GM23338 (cell line): ENCODE measurements around the gene BRINP2. TPM values are rescaled to one million over a fixed set of nuclear protein-coding genes. Genes with fewer than 3 reads are reported as not detected.

ENCODE experiments used
- ATAC-seq: fragments of 200-7000 bp; cut with Tn5 transposase; 3 replicates; pipeline ENCODE4 v1.9.1; 2020
- DNase-seq: peaks from one replicate; pipeline ENCODE4 v3.0.0-alpha.2; 2015; ENCODE audit warnings: low spot score
- H2AFZ ChIP-seq: fragments of 200-600 bp; sonication (generic); 2 replicates; pipeline ENCODE4 v1.8.0; 2016; ENCODE audit warnings: antibody characterized with exemption, mild to moderate bottlenecking, moderate library complexity
- H3F3A ChIP-seq: fragments of 200-600 bp; sonication (generic); replicated peaks from 2 replicates; pipeline ENCODE4 v1.8.0; 2017; ENCODE audit warnings: antibody characterized with exemption, mixed run types, low read depth
- H3K27ac ChIP-seq: fragments of 200-600 bp; sonication (generic); 2 replicates; pipeline ENCODE4 v1.6.1; 2016; ENCODE audit warnings: low read depth
- H3K27me3 ChIP-seq: fragments of 200-600 bp; sonication (generic); 2 replicates; pipeline ENCODE4 v1.8.0; 2016; ENCODE audit warnings: mild to moderate bottlenecking, mixed run types, moderate library complexity; ENCODE audit not compliant: insufficient read depth
- H3K36me3 ChIP-seq: fragments of 200-600 bp; sonication (generic); 2 replicates; pipeline ENCODE4 v1.8.0; 2016; ENCODE audit warnings: mild to moderate bottlenecking; ENCODE audit not compliant: insufficient read depth
- H3K4me1 ChIP-seq: fragments of 200-600 bp; sonication (generic); 2 replicates; pipeline ENCODE4 v1.8.0; 2016; ENCODE audit warnings: mild to moderate bottlenecking, moderate library complexity; ENCODE audit not compliant: insufficient read depth
- H3K4me2 ChIP-seq: fragments of 200-600 bp; sonication (generic); 2 replicates; pipeline ENCODE4 v1.7.1; 2017; ENCODE audit warnings: mixed run types
- H3K4me3 ChIP-seq: fragments of 200-600 bp; sonication (generic); 2 replicates; pipeline ENCODE4 v1.6.1; 2016; ENCODE audit warnings: mixed run types
- H3K79me2 ChIP-seq: fragments of 200-600 bp; sonication (generic); replicated peaks from 2 replicates; pipeline ENCODE4 v1.8.0; 2017; ENCODE audit warnings: mild to moderate bottlenecking; ENCODE audit not compliant: insufficient read depth
- H3K9me2 ChIP-seq: fragments of 200-600 bp; sonication (generic); 2 replicates; pipeline ENCODE4 v1.8.0; 2017; ENCODE audit not compliant: insufficient read depth
- H4K20me1 ChIP-seq: fragments of 200-600 bp; sonication (generic); replicated peaks from 2 replicates; pipeline ENCODE4 v1.8.0; 2017; ENCODE audit warnings: mild to moderate bottlenecking; ENCODE audit not compliant: insufficient read depth
- H3K27ac Mint-ChIP-seq: 2 replicates; pipeline ENCODE4 v1.8.0; 2020; ENCODE audit warnings: inconsistent platforms, mild to moderate bottlenecking, moderate library complexity, mixed read lengths
- H3K27me3 Mint-ChIP-seq: 3 replicates; pipeline ENCODE4 v1.8.0; 2022; ENCODE audit warnings: low read depth, mild to moderate bottlenecking, moderate library complexity, mixed read lengths, inconsistent platforms; ENCODE audit not compliant: insufficient read depth, poor library complexity
- H3K36me3 Mint-ChIP-seq: 3 replicates; pipeline ENCODE4 v1.8.0; 2021; ENCODE audit warnings: low read depth, mild to moderate bottlenecking, inconsistent platforms, moderate library complexity, mixed read lengths
- H3K4me1 Mint-ChIP-seq: 3 replicates; pipeline ENCODE4 v1.8.0; 2020; ENCODE audit warnings: mild to moderate bottlenecking, inconsistent platforms, mixed read lengths
- H3K4me3 Mint-ChIP-seq: 3 replicates; pipeline ENCODE4 v1.8.0; 2021; ENCODE audit warnings: moderate library complexity, mild to moderate bottlenecking, inconsistent platforms, mixed read lengths
- H3K9me3 Mint-ChIP-seq: 3 replicates; pipeline ENCODE4 v1.8.0; 2020; ENCODE audit warnings: moderate library complexity, mild to moderate bottlenecking, inconsistent platforms, mixed read lengths
- CTCF ChIP-seq, 2 experiments: fragments of 200-600 bp in 1 of 2; sonication (generic) in 1 of 2; conservative IDR thresholded peaks; 2 replicates each; pipeline versions ENCODE4 v1.5.1 to v1.6.1; 2016 to 2017; ENCODE audit warnings: antibody characterized with exemption in 2 of 2, low read depth in 2 of 2, mild to moderate bottlenecking in 2 of 2, moderate library complexity in 1 of 2
- ETS1 ChIP-seq: IDR thresholded peaks from 2 replicates; pipeline ENCODE4 v1.6.1; 2016; ENCODE audit warnings: antibody characterized with exemption
- EZH2 ChIP-seq: fragments of 200-600 bp; sonication (generic); IDR thresholded peaks from one replicate; pipeline ENCODE4 v1.8.0; 2017; ENCODE audit warnings: antibody characterized with exemption, mild to moderate bottlenecking, low read depth; ENCODE audit not compliant: unreplicated experiment
- EZH2phosphoT487 ChIP-seq: fragments of 200-600 bp; sonication (generic); IDR thresholded peaks from one replicate; pipeline ENCODE4 v1.8.1; 2018; ENCODE audit warnings: antibody characterized with exemption; ENCODE audit not compliant: unreplicated experiment
- JUNB ChIP-seq: IDR thresholded peaks from one replicate; pipeline ENCODE4 v1.6.1; 2016; ENCODE audit warnings: antibody characterized with exemption; ENCODE audit not compliant: unreplicated experiment
- NANOG ChIP-seq: IDR thresholded peaks from 2 replicates; pipeline ENCODE4 v1.6.1; 2016; ENCODE audit warnings: antibody characterized with exemption, borderline replicate concordance
- POLR2AphosphoS5 ChIP-seq: IDR thresholded peaks from 2 replicates; pipeline ENCODE4 v1.6.1; 2016; ENCODE audit warnings: antibody characterized with exemption, low read depth
- REST ChIP-seq: IDR thresholded peaks from one replicate; pipeline ENCODE4 v1.6.1; 2018; ENCODE audit warnings: antibody characterized with exemption; ENCODE audit not compliant: unreplicated experiment
- STAT1 ChIP-seq: IDR thresholded peaks from one replicate; pipeline ENCODE4 v1.6.1; 2016; ENCODE audit warnings: antibody characterized with exemption; ENCODE audit not compliant: unreplicated experiment
- ZNF114 ChIP-seq: fragments of 250-450 bp; sonication (Bioruptor Pico); IDR thresholded peaks from 2 replicates; pipeline ENCODE4 v1.5.0; 2020; ENCODE audit warnings: mild to moderate bottlenecking, moderate library complexity
- ZNF331 ChIP-seq: fragments of 250-450 bp; sonication (Bioruptor Pico); IDR thresholded peaks from 2 replicates; pipeline ENCODE4 v1.5.0; 2020; ENCODE audit warnings: low read depth, mild to moderate bottlenecking, moderate library complexity
- polyA plus RNA-seq: library from polyadenylated mRNA; unstranded; fragments of >200 nt; fragmentation: Nextera tagmentation; extraction: Ambion mirVana; gene quantifications from 2 replicates; pipeline ENCODE4 v1.2.1, GENCODE V29; 2016
- total RNA-seq: library from RNA; depleted of rRNA; stranded (reverse); fragments of >200 nt; shearing (Covaris generic); gene quantifications from 2 replicates; pipeline ENCODE4 v1.2.3, GENCODE V29; 2014

BRINP2 gene
- total and polyA plus RNA-seq, 2 experiments from 2014 or later = 0.10 to 0.52 TPM

- H3K4me3 Mint-ChIP-seq = no peak overlapping the region
- ATAC-seq (no peak), DNase-seq (no peak)
- TF ChIP-seq ZNF114 (CRISPR knock-in tag) (no peak), POLR2AphosphoS5 (no peak), ZNF331 (CRISPR knock-in tag) (no peak), NANOG (no peak)
- Histone ChIP-seq H3K4me1 (no peaks in the 10 kb centered on the region), H4K20me1 (no peaks in the 10 kb centered on the region), H3K4me3 (no peak overlapping the region), H2AFZ (no peak overlapping the region), H3K27me3 (no peaks in the 10 kb centered on the region), H3K4me2 (no peak overlapping the region), H3K79me2 (no peaks in the 10 kb centered on the region), H3K27ac (no peak overlapping the region), H3K36me3 (no peaks in the 10 kb centered on the region), H3F3A (no peaks in the 10 kb centered on the region), H3K9me2 (no peaks in the 10 kb centered on the region)
- peaks cover 2% of the 10 kb centered on the region for H3K27me3 Mint-ChIP-seq
- H3K4me1 Mint-ChIP-seq = peaks cover 10% of the 10 kb centered on the region; the same call in 2 of the 3 replicates
- no peak overlapping the region for H3K27ac Mint-ChIP-seq
- no peaks in the 10 kb centered on the region for H3K9me3 Mint-ChIP-seq
- no peaks in the 10 kb centered on the region for H3K36me3 Mint-ChIP-seq
Measured at GRCh38 chr1:177252877-177253276, 82.1 kb downstream of the BRINP2 start.

GRCh38 chr1:177255411-177255810 is 84.7 kb downstream of the BRINP2 start:
- Histone ChIP-seq H4K20me1 (no peaks in the 10 kb centered on the region), H3K4me3 (no peak overlapping the region), H3K9me2 (no peaks in the 10 kb centered on the region), H3K4me1 (no peaks in the 10 kb centered on the region), H3K4me2 (no peak overlapping the region), H3K27ac (no peak overlapping the region), H3K27me3 (no peaks in the 10 kb centered on the region), H3F3A (no peaks in the 10 kb centered on the region), H3K79me2 (no peaks in the 10 kb centered on the region), H3K36me3 (no peaks in the 10 kb centered on the region), H2AFZ (peak overlapping the region; percentile 53; the same call in 1 of the 2 replicates)
- DNase-seq = no peak
- H3K4me1 Mint-ChIP-seq = peaks cover 8% of the 10 kb centered on the region; the same call in 2 of the 3 replicates
- peaks cover 2% of the 10 kb centered on the region for H3K27me3 Mint-ChIP-seq
- no peak for ATAC-seq
- no peak overlapping the region for H3K27ac Mint-ChIP-seq
- no peaks in the 10 kb centered on the region for H3K9me3 Mint-ChIP-seq
- H3K4me3 Mint-ChIP-seq = no peak overlapping the region
- H3K36me3 Mint-ChIP-seq = no peaks in the 10 kb centered on the region
- no peak for TF ChIP-seq STAT1
- TF ChIP-seq EZH2 = no peak
- no peak for TF ChIP-seq REST
- no peak for TF ChIP-seq CTCF (conservative IDR thresholded peaks at IDR 0.05; ENCODE audit: low read depth in 2 of 2)
- no peak for TF ChIP-seq JUNB
- TF ChIP-seq ETS1 = no peak
- TF ChIP-seq ZNF331 (CRISPR knock-in tag) = no peak
- no peak for TF ChIP-seq NANOG
- TF ChIP-seq EZH2phosphoT487 = no peak
